ENCODE measurements around the gene FGF9.

Gene FGF9

GRCh38 chr13:21674490-21675009, 3.7 kb downstream of the FGF9 start:
- Histone ChIP-seq H3K36me3 (ENCODE audit: control insufficient read depth, insufficient read depth, low read length) (no peaks in the 10 kb centered on the region), H3K27me3 (ENCODE audit: control insufficient read depth, insufficient read depth, low read length) (peaks cover 40% of the 10 kb centered on the region), H3K4me1 (ENCODE audit: control insufficient read depth, insufficient read depth, low read length) (peaks cover 1% of the 10 kb centered on the region; the same call in 1 of the 2 replicates), H3K4me3 (ENCODE audit: low read length) (peak overlapping the region; percentile 63; the same call in 1 of the 2 replicates), H3K27ac (ENCODE audit: low read length) (no peak overlapping the region), H3K9me3 (ENCODE audit: control insufficient read depth, insufficient read depth, low read length) (no peaks in the 10 kb centered on the region)
- WGBS (ENCODE audit: insufficient coverage, insufficient read length), result no CpG with 5 or more reads among the region's 36 CpGs
- DNase-seq (ENCODE audit: low read depth, low spot score), result no peak

GRCh38 chr13:21675095-21675991, 4.5 kb downstream of the FGF9 start:
- peak overlapping the region; percentile 34; the same call in 1 of the 2 replicates for H3K4me3 ChIP-seq (ENCODE audit: low read length)

GRCh38 chr13:21676611-21677021, 5.7 kb downstream of the FGF9 start:
- H3K36me3 ChIP-seq (ENCODE audit: control insufficient read depth, insufficient read depth, low read length), result no peaks in the 10 kb centered on the region

More at GRCh38 chr13:21675095-21675991, 4.5 kb downstream of the FGF9 start:
- H3K27ac ChIP-seq (ENCODE audit: low read length), result no peak overlapping the region
- no CpG with 5 or more reads among the region's 62 CpGs for WGBS (ENCODE audit: insufficient coverage, insufficient read length)
- H3K4me1 ChIP-seq (ENCODE audit: control insufficient read depth, insufficient read depth, low read length), result peaks cover 1% of the 10 kb centered on the region; the same call in 1 of the 2 replicates
- peaks cover 39% of the 10 kb centered on the region for H3K27me3 ChIP-seq (ENCODE audit: control insufficient read depth, insufficient read depth, low read length)
- no peaks in the 10 kb centered on the region for H3K36me3 ChIP-seq (ENCODE audit: control insufficient read depth, insufficient read depth, low read length)
- DNase-seq (ENCODE audit: low read depth, low spot score), result no peak
- H3K9me3 ChIP-seq (ENCODE audit: control insufficient read depth, insufficient read depth, low read length), result no peaks in the 10 kb centered on the region

GRCh38 chr13:21677075-21677623, 6.3 kb downstream of the FGF9 start:
- DNase-seq (ENCODE audit: low read depth, low spot score), result no peak
- Histone ChIP-seq H3K4me3 (ENCODE audit: low read length) (no peak overlapping the region), H3K36me3 (ENCODE audit: control insufficient read depth, insufficient read depth, low read length) (no peaks in the 10 kb centered on the region), H3K4me1 (ENCODE audit: control insufficient read depth, insufficient read depth, low read length) (no peaks in the 10 kb centered on the region), H3K27ac (ENCODE audit: low read length) (no peak overlapping the region), H3K9me3 (ENCODE audit: control insufficient read depth, insufficient read depth, low read length) (no peaks in the 10 kb centered on the region), H3K27me3 (ENCODE audit: control insufficient read depth, insufficient read depth, low read length) (peaks cover 30% of the 10 kb centered on the region)
- no CpG with 5 or more reads among the region's 3 CpGs for WGBS (ENCODE audit: insufficient coverage, insufficient read length)

More at GRCh38 chr13:21676611-21677021, 5.7 kb downstream of the FGF9 start:
- WGBS (ENCODE audit: insufficient coverage, insufficient read length), result no CpG with 5 or more reads among the region's 6 CpGs
- H3K9me3 ChIP-seq (ENCODE audit: control insufficient read depth, insufficient read depth, low read length), result no peaks in the 10 kb centered on the region
- no peak for DNase-seq (ENCODE audit: low read depth, low spot score)
- no peak overlapping the region for H3K4me3 ChIP-seq (ENCODE audit: low read length)
- H3K27ac ChIP-seq (ENCODE audit: low read length), result no peak overlapping the region
- peaks cover 1% of the 10 kb centered on the region; the same call in 1 of the 2 replicates for H3K4me1 ChIP-seq (ENCODE audit: control insufficient read depth, insufficient read depth, low read length)
- H3K27me3 ChIP-seq (ENCODE audit: control insufficient read depth, insufficient read depth, low read length), result peaks cover 35% of the 10 kb centered on the region

- no peaks in the 10 kb centered on the region for H3K9me3 ChIP-seq (ENCODE audit: control insufficient read depth, insufficient read depth, low read length)
- DNase-seq (ENCODE audit: low read depth, low spot score), result no peak
- no peaks in the 10 kb centered on the region for H3K36me3 ChIP-seq (ENCODE audit: control insufficient read depth, insufficient read depth, low read length)
- no peaks in the 10 kb centered on the region for H3K27me3 ChIP-seq (ENCODE audit: control insufficient read depth, insufficient read depth, low read length)
- H3K4me3 ChIP-seq (ENCODE audit: low read length), result no peak overlapping the region
- no CpG with 5 or more reads among the region's 6 CpGs for WGBS (ENCODE audit: insufficient coverage, insufficient read length)
- no peak overlapping the region for H3K27ac ChIP-seq (ENCODE audit: low read length)
- H3K4me1 ChIP-seq (ENCODE audit: control insufficient read depth, insufficient read depth, low read length), result no peaks in the 10 kb centered on the region
Observed at GRCh38 chr13:21683034-21683733, 12.3 kb downstream of the FGF9 start.

GRCh38 chr13:21684576-21684975, 13.7 kb downstream of the FGF9 start:
- Histone ChIP-seq H3K4me3 (ENCODE audit: low read length) (no peak overlapping the region), H3K27ac (ENCODE audit: low read length) (no peak overlapping the region), H3K4me1 (ENCODE audit: control insufficient read depth, insufficient read depth, low read length) (no peaks in the 10 kb centered on the region)

GRCh38 chr13:21685485-21686064, 14.7 kb downstream of the FGF9 start:
- Histone ChIP-seq H3K4me3 (ENCODE audit: low read length) (no peak overlapping the region), H3K27ac (ENCODE audit: low read length) (no peak overlapping the region), H3K4me1 (ENCODE audit: control insufficient read depth, insufficient read depth, low read length) (no peaks in the 10 kb centered on the region), H3K27me3 (ENCODE audit: control insufficient read depth, insufficient read depth, low read length) (no peaks in the 10 kb centered on the region), H3K9me3 (ENCODE audit: control insufficient read depth, insufficient read depth, low read length) (no peaks in the 10 kb centered on the region), H3K36me3 (ENCODE audit: control insufficient read depth, insufficient read depth, low read length) (no peaks in the 10 kb centered on the region)
- 100% methylated on average over 2 of the region's 7 CpGs for WGBS (ENCODE audit: insufficient coverage, insufficient read length)
- DNase-seq (ENCODE audit: low read depth, low spot score), result no peak

More at GRCh38 chr13:21684576-21684975, 13.7 kb downstream of the FGF9 start:
- no peaks in the 10 kb centered on the region for H3K9me3 ChIP-seq (ENCODE audit: control insufficient read depth, insufficient read depth, low read length)
- H3K27me3 ChIP-seq (ENCODE audit: control insufficient read depth, insufficient read depth, low read length), result no peaks in the 10 kb centered on the region
- no peaks in the 10 kb centered on the region for H3K36me3 ChIP-seq (ENCODE audit: control insufficient read depth, insufficient read depth, low read length)
- no CpG with 5 or more reads among the region's 2 CpGs for WGBS (ENCODE audit: insufficient coverage, insufficient read length)
- no peak for DNase-seq (ENCODE audit: low read depth, low spot score)

GRCh38 chr13:21686751-21687391, 16.0 kb downstream of the FGF9 start:
- DNase-seq (ENCODE audit: low read depth, low spot score), result no peak
- H3K27me3 ChIP-seq (ENCODE audit: control insufficient read depth, insufficient read depth, low read length), result no peaks in the 10 kb centered on the region
- no peak overlapping the region for H3K27ac ChIP-seq (ENCODE audit: low read length)
- H3K36me3 ChIP-seq (ENCODE audit: control insufficient read depth, insufficient read depth, low read length), result no peaks in the 10 kb centered on the region
- H3K9me3 ChIP-seq (ENCODE audit: control insufficient read depth, insufficient read depth, low read length), result no peaks in the 10 kb centered on the region
- H3K4me3 ChIP-seq (ENCODE audit: low read length), result no peak overlapping the region
- no peaks in the 10 kb centered on the region for H3K4me1 ChIP-seq (ENCODE audit: control insufficient read depth, insufficient read depth, low read length)
- WGBS (ENCODE audit: insufficient coverage, insufficient read length), result no CpG with 5 or more reads among the region's 5 CpGs

GRCh38 chr13:21688056-21688455, 17.2 kb downstream of the FGF9 start:
- no peak for DNase-seq (ENCODE audit: low read depth, low spot score)
- H3K27me3 ChIP-seq (ENCODE audit: control insufficient read depth, insufficient read depth, low read length), result no peaks in the 10 kb centered on the region
- WGBS (ENCODE audit: insufficient coverage, insufficient read length), result no CpG with 5 or more reads among the region's 8 CpGs
- no peaks in the 10 kb centered on the region for H3K36me3 ChIP-seq (ENCODE audit: control insufficient read depth, insufficient read depth, low read length)
- H3K27ac ChIP-seq (ENCODE audit: low read length), result no peak overlapping the region
- H3K4me3 ChIP-seq (ENCODE audit: low read length), result no peak overlapping the region
- no peaks in the 10 kb centered on the region for H3K9me3 ChIP-seq (ENCODE audit: control insufficient read depth, insufficient read depth, low read length)
- H3K4me1 ChIP-seq (ENCODE audit: control insufficient read depth, insufficient read depth, low read length), result no peaks in the 10 kb centered on the region

All from iPS DF 6.9 (cell line).